Neural cell (in vitro differentiated cells): ENCODE results near the gene TLX1.
A peak's percentile ranks its signal among the peaks of the same experiment; 100 is the strongest.

ENCODE experiments used
- CTCF ChIP-seq: fragments of 450-650 bp; IDR thresholded peaks from 2 replicates; pipeline ENCODE4 v1.5.1; 2014; ENCODE audit warnings: antibody characterized with exemption, mild to moderate bottlenecking, moderate library complexity; ENCODE audit not compliant: poor library complexity, severe bottlenecking
- EP300 ChIP-seq: fragments of 450-650 bp; conservative IDR thresholded peaks from 2 replicates; pipeline ENCODE4 v1.6.1; 2014; ENCODE audit warnings: antibody characterized with exemption, mild to moderate bottlenecking, moderate library complexity; ENCODE audit not compliant: poor library complexity, severe bottlenecking
- EZH2 ChIP-seq: fragments of 200-600, 300-800 bp; shearing (Covaris generic), sonication (generic); IDR thresholded peaks from 2 replicates; pipeline ENCODE4 v1.6.1; 2014; ENCODE audit warnings: antibody characterized with exemption, low read length, borderline replicate concordance, mild to moderate bottlenecking; ENCODE audit not compliant: insufficient read depth, poor library complexity, severe bottlenecking
- POLR2AphosphoS5 ChIP-seq: IDR thresholded peaks from 2 replicates; pipeline ENCODE4 v1.6.1; 2012
- RAD21 ChIP-seq: fragments of 450-650 bp; conservative IDR thresholded peaks from 2 replicates; pipeline ENCODE4 v1.6.1; 2014; ENCODE audit warnings: antibody characterized with exemption, mild to moderate bottlenecking, moderate library complexity
- REST ChIP-seq: IDR thresholded peaks from 2 replicates; pipeline ENCODE4 v1.6.1; 2012; ENCODE audit warnings: borderline replicate concordance
- TAF1 ChIP-seq: IDR thresholded peaks from 2 replicates; pipeline ENCODE4 v1.6.1; 2012; ENCODE audit warnings: low read depth

GRCh38 chr10:101133489-101134298, 2.6 kb downstream of the TLX1 start:
- TF ChIP-seq CTCF: no peak
- TF ChIP-seq EP300: no peak
- no peak for TF ChIP-seq REST
- no peak for TF ChIP-seq TAF1
- no peak for TF ChIP-seq POLR2AphosphoS5
- peak; percentile 91 for TF ChIP-seq EZH2
- no peak for TF ChIP-seq RAD21
